Measurements from ENCODE around the gene TIMM8A.
"Not testable (repeated sequence)": the region's sequence is repeated elsewhere in the genome, so short reads cannot be mapped to it uniquely, and the experiment has no call there.

DNA sequence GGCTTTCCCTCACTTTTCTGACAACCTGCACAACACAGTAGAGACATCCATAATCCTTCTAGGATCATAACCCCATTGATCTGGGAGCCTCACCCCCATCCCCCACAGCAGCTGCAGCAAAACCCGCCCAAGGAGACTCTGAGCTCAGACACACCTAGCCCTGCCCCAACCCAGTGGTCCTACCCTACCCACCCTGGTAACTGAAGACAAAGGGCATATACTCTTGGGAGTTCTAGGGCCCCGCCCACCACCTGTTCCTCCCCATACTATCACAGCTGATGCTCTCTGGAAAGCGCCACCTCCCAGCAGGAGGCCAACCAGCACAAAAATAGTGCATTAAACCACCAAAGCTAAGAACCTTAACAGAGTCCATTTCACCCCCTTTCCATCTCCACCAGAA is 21.9 kb downstream of the TIMM8A start:
- TF ChIP-seq CTCF (IDR thresholded peaks at IDR 0.05; ENCODE audit: poor library complexity, severe bottlenecking); REST (IDR thresholded peaks at IDR 0.05; ENCODE audit: borderline replicate concordance); EP300 (conservative IDR thresholded peaks at IDR 0.05; ENCODE audit: poor library complexity, severe bottlenecking); EZH2 (IDR thresholded peaks at IDR 0.05; ENCODE audit: borderline replicate concordance, insufficient read depth, low read length, poor library complexity, severe bottlenecking); POLR2AphosphoS5 (IDR thresholded peaks at IDR 0.05); TAF1 (IDR thresholded peaks at IDR 0.05; ENCODE audit: low read depth); RAD21 (conservative IDR thresholded peaks at IDR 0.05): not testable (repeated sequence)

All from neural cell (in vitro differentiated cells).